ENCODE results near the gene DLST.
A peak's percentile ranks its signal among the peaks of the same experiment; 100 is the strongest.
"Not testable (repeated sequence)": the region's sequence is repeated elsewhere in the genome, so short reads cannot be mapped to it uniquely, and the experiment has no call there.

DLST gene

GRCh38 chr14:74919421-74920165, 37.9 kb downstream of the DLST start:
- no peak for DNase-seq

GRCh38 chr14:74920281-74920680, 38.6 kb downstream of the DLST start:
- no peak for DNase-seq

GRCh38 chr14:74921053-74921620, 39.4 kb downstream of the DLST start:
- DNase-seq = no peak

- DNase-seq = no peak
Measured at GRCh38 chr14:74921987-74922751, 40.5 kb downstream of the DLST start.

- peak; percentile 43 to 77 (median 66) for DNase-seq
Measured at GRCh38 chr14:74922752-74923401, 41.2 kb downstream of the DLST start, which contains the start of gene RPS6KL1. TSS of gene RPS6KL1 (minus strand) at chr14:74923260. CDS start at chr14:74921541, 1,719 bp downstream.

- no peak for DNase-seq
Measured at GRCh38 chr14:74924061-74924460, 42.3 kb downstream of the DLST start.

GRCh38 chr14:74927225-74927624, 45.5 kb downstream of the DLST start:
- DNase-seq = no peak

- no peak for DNase-seq
Measured at GRCh38 chr14:74929242-74929641, 47.5 kb downstream of the DLST start.

- not testable (repeated sequence) for DNase-seq
Measured at GRCh38 chr14:74931744-74932143, 50.0 kb downstream of the DLST start.

GRCh38 chr14:74932401-74932901, 50.7 kb downstream of the DLST start:
- DNase-seq = no peak

- not testable (repeated sequence) for DNase-seq
Measured at GRCh38 chr14:74932936-74933335, 51.2 kb downstream of the DLST start.

- no peak for DNase-seq
Measured at GRCh38 chr14:74934041-74934440, 52.3 kb downstream of the DLST start.

GRCh38 chr14:74934476-74935359, 53.0 kb downstream of the DLST start:
- no peak for DNase-seq

GRCh38 chr14:74935360-74935680, 53.6 kb downstream of the DLST start:
- DNase-seq = no peak

GRCh38 chr14:74936151-74936550, 54.4 kb downstream of the DLST start:
- DNase-seq = no peak

GRCh38 chr14:74936731-74937130, 55.0 kb downstream of the DLST start:
- DNase-seq = no peak

- DNase-seq = no peak
Measured at GRCh38 chr14:74937171-74937570, 55.5 kb downstream of the DLST start.

GRCh38 chr14:74938531-74939495, 57.1 kb downstream of the DLST start:
- DNase-seq = no peak

- DNase-seq = no peak
Measured at GRCh38 chr14:74940956-74941565, 59.3 kb downstream of the DLST start.

- peak in 3 of 5 donors; percentile 30 to 77 (median 38) for DNase-seq
Measured at GRCh38 chr14:74941676-74942097, 60.0 kb downstream of the DLST start.
